Right lobe of liver (tissue), 4 donors: ENCODE measurements around the gene KIF11.
"Not testable (repeated sequence)": the region's sequence is repeated elsewhere in the genome, so short reads cannot be mapped to it uniquely, and the experiment has no call there.

Source experiments
- CTCF ChIP-seq, 4 donors: fragments of 200-600 bp in 3 of 4; fragments of 450-650 bp in 1 of 4; IDR thresholded peaks; one replicate each; pipeline versions ENCODE4 v1.5.1 to v1.8.0; 2016 to 2022; ENCODE audit warnings: antibody characterized with exemption in 4 of 4, mild to moderate bottlenecking in 2 of 4
- POLR2A ChIP-seq: fragments of 450-650 bp; IDR thresholded peaks from one replicate; pipeline ENCODE4 v1.6.1; 2017; ENCODE audit warnings: antibody characterized with exemption, mild to moderate bottlenecking
- donor health status: DM: no; HTN: no; CAD: no.
- donor health status: DM: no; HTN: no; CAD: no.
- donor health status: DM: no; HTN: yes; CAD: no.

- not testable (repeated sequence) for TF ChIP-seq POLR2A; CTCF (IDR thresholded peaks at IDR 0.05)
These were observed 23.3 kb upstream of the KIF11 start for GRCh38 chr10:92569663-92570062.
